ENCODE results near the gene ADO.

- TF ChIP-seq CTCF (conservative IDR thresholded peaks at IDR 0.05) (no peak), ZFX (IDR thresholded peaks at IDR 0.05) (no peak)
Measured at GRCh38 chr10:62831346-62831745, 26.8 kb downstream of the ADO start.
